HG02623 (cell line): ENCODE measurements around the gene ABHD16A.

Experiments
- ATAC-seq: cut with Tn5 transposase; IDR thresholded peaks from one replicate; pipeline ENCODE4 v1.9.1; 2021; ENCODE audit warnings: moderate library complexity; ENCODE audit not compliant: unreplicated experiment

Gene ABHD16A

DNA sequence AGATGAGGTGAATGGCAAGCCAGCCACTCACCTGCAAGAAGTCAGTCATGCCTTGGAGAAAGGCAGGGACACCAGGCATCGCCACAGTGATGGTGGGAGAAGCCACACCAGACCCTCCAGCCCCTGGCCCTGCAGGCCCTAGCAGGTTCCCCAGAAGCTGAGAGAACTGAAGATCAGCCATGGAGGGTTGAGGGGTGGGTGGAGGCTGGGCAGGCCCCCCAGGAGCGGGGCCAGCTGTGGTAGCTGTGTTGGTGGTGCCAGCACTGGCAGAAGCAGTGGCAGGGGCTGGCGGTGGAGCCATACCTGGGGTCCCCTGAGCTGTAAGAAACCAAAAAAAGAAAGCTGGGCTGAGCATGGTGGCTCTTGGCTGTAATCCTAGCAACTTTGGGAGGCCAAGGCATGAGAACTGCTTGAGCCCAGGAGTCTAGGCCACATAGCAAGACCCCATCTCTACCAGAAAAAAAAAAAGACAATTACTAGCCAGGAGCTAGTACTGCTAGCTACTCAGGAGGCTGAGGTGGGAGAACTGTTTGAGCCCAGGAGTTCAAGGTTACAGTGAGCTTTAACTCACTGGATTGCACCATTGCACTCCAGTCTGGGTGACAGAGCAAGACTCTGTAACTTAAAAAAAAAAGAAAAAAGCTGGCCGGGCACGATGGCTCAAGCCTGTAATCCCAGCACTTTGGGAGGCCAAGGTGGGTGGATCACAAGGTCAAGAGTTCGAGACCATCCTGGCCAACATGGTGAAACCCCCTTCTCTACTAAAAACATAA, 60.1 kb downstream of the ABHD16A start:
- ATAC-seq: no peak

DNA sequence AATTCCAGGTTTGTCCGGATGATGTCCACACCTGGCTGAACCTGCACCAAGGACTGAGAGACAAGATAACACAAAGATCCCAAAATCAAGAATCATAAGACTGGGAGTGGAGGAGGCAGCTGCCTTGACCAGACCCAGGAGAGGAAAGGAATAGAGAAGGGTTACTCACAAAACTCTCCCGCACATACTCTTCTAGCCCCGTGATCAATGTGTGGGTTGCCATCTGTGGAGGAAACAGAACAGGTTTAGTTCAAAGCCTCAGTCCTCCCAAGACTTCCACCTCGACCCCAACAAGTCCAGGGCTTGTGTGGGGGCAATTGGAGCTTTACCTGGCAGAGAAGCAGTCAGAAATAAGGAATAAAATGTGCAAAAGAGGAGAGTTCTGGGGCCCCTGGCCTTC, 61.8 kb downstream of the ABHD16A start:
- no peak for ATAC-seq

DNA sequence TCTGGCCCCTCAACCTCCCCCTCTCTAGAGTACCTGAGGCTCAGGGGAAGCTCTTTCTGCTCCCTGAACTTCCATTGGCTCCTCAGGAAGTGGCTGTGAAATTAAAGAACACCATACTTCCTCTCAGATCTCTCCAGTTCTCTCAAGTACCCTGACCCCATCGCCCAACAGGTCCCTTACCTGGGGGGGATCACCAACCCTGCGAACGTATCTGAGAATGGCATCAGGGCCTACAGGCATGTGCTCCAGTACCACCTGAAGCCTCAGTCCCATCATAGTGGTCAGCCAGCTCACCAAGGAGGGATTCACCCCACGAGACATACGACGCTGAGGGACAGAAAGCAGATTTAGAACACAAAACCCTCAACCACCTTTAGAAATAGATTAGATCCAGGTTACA, 62.5 kb downstream of the ABHD16A start:
- ATAC-seq: no peak

DNA sequence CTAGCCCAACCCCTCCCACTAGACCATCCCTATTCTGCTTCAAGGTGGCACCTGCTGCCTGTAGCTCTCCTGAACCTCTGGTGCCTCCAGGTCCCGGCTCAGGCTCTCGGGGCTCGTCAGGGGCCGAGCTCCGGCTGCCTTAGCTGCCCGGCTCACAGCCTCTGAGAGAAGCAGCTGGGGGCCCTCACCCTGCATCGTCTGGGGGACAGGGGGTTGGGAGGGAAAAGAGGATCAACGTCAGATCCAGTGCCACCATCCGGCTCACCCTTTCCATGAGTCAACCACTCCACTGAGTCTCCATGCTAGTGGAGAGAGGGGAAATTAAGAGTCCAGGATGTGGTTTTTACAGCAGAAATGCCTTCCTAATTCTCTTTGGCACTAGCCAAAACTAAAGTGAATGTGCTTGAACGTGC, 63.7 kb downstream of the ABHD16A start:
- no peak for ATAC-seq

DNA sequence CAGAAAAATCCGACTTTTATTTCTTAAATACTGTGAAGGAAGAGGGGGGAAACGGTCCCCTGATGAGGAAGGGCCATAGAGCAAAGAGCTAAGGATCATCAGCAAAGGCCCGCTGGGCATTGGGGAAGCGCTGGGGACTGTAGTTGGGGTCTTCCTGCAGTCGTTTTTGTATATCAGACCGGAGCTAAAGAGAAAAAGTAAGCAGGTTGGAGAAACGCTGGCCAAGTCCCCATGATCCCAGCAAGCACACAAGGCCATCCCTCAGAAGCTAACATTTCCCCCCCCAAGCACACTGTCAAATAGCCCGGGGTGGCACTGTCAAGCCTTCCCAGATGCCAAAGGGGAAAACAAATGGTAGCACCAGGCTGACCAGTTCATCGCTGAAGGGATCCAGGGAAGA, 64.1 kb downstream of the ABHD16A start:
- ATAC-seq: no peak
